HG03108 (cell line): ENCODE measurements around the gene EEPD1.
"Not testable (repeated sequence)": the region's sequence is repeated elsewhere in the genome, so short reads cannot be mapped to it uniquely, and the experiment has no call there.

ENCODE experiments used
- ATAC-seq: cut with Tn5 transposase; IDR thresholded peaks from one replicate; pipeline ENCODE4 v1.9.1; 2021; ENCODE audit warnings: moderate library complexity; ENCODE audit not compliant: unreplicated experiment

Gene EEPD1

GRCh38 chr7:36128448-36129047 is 24.5 kb upstream of the EEPD1 start:
- ATAC-seq = no peak

DNA sequence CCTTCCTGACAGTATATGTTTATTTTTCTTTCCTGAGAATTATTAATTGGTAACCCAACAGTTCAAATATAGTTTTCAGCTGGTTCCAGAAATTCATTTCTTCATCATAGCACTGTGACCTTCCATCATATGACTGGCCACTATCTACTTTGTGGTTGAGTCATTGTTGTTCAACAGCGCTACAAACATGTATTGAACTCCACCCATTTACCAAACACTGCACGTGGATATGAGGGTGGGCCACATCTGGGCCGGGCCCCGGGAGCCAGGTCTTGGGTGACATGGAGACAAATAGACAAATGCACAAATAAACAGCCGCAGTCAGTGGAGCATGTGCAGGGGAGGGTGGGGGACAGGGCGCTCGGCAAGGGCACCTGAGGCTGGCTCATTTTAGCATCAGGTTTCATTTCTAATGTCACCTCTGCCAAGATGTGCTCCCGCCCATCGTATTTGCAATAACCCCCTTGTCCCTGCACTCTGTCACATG is 24.0 kb upstream of the EEPD1 start:
- no peak for ATAC-seq

GRCh38 chr7:36130236-36130945 is 22.7 kb upstream of the EEPD1 start:
- no peak for ATAC-seq

DNA sequence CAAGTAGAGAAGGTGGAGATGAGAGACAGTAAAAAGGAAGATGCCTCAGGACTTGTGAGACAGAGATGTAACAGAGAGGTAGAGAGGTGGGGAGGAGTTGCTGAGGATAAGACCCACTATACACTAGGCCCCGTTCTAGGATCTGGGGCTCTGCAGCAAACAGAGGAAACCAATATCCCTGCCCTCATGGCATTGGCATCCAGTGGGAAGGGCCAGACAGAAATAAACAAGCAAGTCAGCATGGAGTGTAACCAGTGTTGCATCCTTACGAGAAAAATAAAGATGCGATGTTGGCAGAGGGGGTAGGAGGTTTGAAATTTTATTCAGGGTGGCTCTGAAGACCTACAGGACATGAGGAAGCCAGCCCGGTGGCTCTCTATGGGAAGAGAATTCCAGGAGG is 22.0 kb upstream of the EEPD1 start:
- no peak for ATAC-seq

- ATAC-seq = no peak
These were observed 21.6 kb upstream of the EEPD1 start for GRCh38 chr7:36131499-36131898.

DNA sequence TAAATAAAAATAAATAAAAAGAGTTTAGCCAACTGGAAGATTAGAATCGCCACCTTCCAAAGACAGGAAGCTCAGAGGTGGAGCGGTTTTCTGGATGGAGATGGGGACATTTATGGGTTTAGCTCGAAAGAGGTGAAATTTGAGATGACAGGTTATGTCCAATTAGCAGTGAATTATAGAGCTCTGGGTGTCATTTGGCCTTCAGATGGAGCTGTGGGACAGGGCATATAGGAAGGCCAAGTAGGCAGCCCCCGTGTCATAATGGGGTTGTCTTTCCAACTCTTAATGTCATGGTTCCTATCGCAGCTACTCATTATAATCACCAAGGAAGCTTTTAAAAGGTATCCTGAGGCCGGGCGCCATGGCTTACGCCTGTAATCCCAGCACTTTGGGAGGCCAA is 21.0 kb upstream of the EEPD1 start:
- no peak for ATAC-seq

- ATAC-seq = no peak
These were observed 17.4 kb upstream of the EEPD1 start for GRCh38 chr7:36135700-36136099.

DNA sequence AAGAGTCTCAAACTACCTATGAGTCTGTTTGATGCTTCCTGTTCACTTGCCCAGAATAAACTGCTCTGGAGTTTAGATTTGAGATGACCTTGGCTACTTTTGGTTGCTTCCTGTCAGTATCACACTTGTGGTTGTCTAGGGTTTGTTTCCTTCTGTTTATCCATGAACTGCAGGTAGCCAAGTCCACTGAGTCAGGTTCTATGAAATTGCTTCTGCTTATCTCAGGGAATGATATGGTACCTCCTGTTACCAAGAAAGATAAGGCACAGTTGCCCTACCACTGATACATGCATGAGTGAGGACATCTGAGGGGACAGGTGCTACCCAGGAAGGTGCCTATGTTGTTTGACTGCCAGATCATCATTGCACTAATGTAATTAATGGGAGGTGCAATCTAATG is 15.8 kb upstream of the EEPD1 start:
- ATAC-seq = no peak

- ATAC-seq = no peak
These were observed 15.3 kb upstream of the EEPD1 start for GRCh38 chr7:36137754-36138153.

DNA sequence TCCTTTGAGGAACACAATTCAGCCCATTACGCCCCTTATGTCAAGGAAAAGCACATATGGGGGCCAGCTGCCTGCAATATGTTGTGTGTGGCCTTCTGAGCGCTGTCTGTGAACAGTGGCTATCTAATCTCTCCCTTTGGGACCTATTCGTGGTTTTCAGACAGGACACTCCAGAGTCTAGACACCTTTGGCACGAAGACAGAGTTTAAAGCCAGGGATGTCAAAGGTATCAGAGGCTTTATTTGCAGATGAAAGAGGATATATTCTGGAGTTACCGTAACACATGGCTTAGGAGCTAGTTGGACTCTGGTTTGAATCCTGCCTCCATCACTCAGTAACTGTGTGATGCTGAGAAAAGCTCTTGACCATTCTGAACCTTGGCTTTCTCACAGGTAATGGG is 14.8 kb upstream of the EEPD1 start:
- ATAC-seq = no peak

DNA sequence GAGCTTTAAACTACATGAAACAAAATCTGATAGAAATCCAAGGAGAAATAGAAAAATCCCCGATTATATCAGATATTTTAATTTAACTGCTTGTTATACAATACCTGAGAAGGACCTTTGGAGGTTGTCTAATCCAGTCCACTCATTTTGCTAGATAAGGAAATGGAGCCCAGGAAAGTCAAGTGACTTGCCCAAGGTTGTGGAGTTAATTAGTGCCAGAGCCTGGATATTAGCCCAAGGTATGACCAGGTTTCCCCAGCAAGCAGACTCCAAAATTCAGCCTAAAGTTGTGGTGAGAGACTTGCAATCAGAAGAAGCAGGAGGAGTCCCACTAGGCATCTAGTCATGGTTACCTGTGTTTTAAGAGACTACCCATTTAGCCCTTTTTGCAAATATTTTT is 11.7 kb upstream of the EEPD1 start:
- no peak for ATAC-seq

DNA sequence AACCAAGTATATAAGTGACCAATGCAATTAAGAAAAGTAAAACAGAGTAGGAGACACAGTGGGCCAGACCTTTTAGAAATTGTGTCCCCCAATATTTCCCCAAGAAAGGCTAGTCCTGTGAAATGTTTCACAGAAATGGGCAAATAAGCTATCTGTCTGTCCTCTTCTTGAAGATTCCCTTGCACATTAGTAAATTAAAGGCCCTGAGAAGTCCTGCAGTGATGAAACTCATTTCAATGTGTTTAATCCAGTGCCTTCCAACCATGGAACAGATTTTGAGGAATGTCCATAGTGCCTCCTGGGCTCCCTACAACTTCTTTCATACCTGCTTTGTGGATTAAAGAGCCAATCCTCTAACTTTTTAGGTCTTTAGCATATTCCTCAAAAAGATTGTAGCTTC is 11.2 kb upstream of the EEPD1 start:
- ATAC-seq = no peak

DNA sequence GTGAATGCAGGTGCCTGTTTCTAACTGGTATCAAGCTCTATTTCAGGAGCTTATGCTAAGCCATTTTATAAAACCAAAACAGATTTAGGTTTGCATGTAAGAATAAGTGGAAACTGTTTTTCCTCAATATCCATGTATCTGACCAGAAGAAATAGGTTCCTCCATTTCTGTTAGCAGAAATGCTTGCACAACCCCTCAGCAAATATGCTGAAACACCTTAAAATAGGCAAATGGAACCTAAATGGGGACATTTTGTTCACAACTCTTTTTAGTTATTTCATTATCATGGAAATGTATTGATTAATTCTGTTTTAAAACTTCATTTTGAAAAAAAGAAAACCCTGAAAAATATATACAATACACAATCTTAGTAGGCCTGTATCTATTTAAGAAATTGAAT is 8.9 kb upstream of the EEPD1 start:
- ATAC-seq = no peak

- no peak for ATAC-seq
These were observed 7.4 kb upstream of the EEPD1 start for GRCh38 chr7:36145686-36146085.

DNA sequence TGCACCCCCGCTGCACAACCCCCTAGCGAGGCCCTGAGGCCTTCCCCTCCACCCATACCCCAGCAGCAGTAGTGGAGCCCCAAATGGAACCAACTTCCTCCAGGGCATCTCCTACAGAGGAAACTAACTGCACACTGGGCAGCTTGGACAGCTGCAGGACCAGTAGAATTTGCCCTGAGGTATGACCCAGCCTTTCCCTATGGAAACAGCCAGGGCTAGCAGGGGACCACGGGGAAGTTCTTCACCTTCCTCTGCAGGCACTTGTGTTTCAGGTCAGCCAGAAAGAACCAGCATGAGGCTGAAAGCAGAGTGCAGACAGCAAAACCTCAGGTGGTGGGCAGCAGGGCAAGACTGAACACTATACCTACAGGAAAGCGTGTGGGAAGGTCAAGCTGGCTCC is 5.7 kb upstream of the EEPD1 start:
- no peak for ATAC-seq

DNA sequence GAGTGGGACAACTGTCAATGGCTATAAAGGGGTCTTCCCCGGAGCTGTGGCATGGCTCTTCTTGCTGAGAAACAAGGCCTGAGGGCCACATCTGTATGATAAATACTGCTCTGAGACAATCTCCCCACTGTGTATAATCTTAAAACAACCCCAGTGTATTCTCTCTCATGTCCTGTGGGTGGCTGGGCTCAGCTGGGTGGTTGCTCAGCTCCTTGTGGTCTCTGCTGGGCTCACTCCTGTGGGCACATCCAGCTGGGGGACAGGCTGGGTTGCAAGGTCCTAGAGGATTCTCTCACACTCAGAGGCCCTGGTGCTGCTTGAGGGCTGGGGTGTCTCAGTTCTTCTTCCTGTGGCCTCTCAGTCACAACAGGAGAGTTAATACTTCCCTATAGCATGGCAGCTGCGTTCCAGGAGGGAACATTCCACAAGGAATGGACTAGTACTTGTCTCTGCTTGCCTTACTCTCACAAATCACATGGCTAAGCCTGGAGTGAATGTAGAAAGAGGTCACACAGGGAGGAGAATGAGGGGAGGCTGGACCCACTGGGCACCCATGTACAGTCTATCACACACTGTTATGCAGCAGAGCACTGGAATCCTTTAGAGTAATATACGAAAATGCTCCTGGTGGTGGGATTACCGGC is 4.5 kb upstream of the EEPD1 start:
- ATAC-seq = no peak

DNA sequence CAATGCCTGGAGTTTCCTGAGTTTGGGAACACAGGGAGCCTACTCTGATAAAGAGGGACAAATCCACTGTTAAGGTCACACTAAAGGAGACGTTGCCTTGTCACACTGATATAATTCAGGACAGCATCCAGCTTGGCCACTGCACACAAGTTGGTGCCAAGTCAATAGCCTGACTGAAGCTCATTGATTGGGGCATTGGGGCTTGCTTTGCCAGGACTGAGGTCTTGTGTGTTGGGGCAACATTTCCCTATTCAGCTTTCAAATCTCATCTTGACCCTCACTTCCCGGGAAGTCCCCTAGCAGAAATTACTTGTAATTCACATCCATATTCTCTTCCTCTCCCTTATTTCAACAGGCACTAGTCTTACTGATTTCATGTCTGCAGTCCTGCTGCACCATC is 3.8 kb upstream of the EEPD1 start:
- not testable (repeated sequence) for ATAC-seq

- no peak for ATAC-seq
These were observed 3.2 kb upstream of the EEPD1 start for GRCh38 chr7:36149694-36150452.

- ATAC-seq = no peak
These were observed 916 bp upstream of the EEPD1 start for GRCh38 chr7:36151921-36152755.

DNA sequence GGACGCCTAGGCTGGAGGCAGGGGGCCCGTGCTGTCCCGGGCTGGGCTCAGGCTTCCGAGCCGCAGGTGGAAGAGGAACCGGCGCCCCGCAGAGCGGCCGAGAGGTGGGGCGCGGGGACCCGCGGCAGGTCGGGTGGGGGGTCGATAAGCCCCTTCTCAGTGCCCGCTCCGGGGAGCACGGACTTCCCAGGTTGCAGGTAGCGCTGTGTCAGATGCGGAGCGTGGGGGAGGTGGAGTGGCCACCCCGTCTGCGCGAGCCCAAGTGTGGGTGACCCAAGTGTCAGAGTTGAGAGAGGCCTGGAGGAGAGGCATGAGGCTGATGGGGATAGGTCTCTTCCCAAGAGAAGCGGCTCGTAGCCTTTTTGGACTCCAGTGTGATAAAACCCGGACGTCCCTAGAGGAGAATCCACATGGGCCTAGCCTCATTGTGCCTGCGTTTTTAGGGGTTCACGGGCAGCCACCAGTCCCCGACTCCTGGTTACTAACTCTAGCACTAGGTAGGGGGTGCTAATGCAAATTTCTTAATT is 580 bp downstream of the EEPD1 start:
- no peak for ATAC-seq
